H1 (cell line): ENCODE data around the gene SLC27A2. TPM values are rescaled to one million over a fixed set of nuclear protein-coding genes. Genes with fewer than 3 reads are reported as not detected.

ENCODE experiments used
- BCL11A ChIP-seq, 2 experiments: IDR thresholded peaks; one replicate each; pipeline ENCODE4 v1.6.1; 2011; ENCODE audit warnings: low read depth in 2 of 2, low read length in 2 of 2, mild to moderate bottlenecking in 2 of 2
- CHD1 ChIP-seq: IDR thresholded peaks from 2 replicates; pipeline ENCODE4 v1.6.1; 2012; ENCODE audit warnings: low read depth, low read length, improper control_type of control experiment
- JUND ChIP-seq: IDR thresholded peaks from 2 replicates; pipeline ENCODE4 v1.6.1; 2011; ENCODE audit warnings: mild to moderate bottlenecking, improper control_type of control experiment, low read length
- NANOG ChIP-seq: IDR thresholded peaks from 2 replicates; pipeline ENCODE4 v1.6.1; 2011; ENCODE audit warnings: low read length, low read depth, mild to moderate bottlenecking, inconsistent platforms; ENCODE audit not compliant: insufficient read depth, poor library complexity, severe bottlenecking
- TAF1 ChIP-seq: IDR thresholded peaks from 2 replicates; pipeline ENCODE4 v1.6.1; 2011; ENCODE audit warnings: mild to moderate bottlenecking, low read depth, low read length
- polyA plus RNA-seq, 7 experiments: library from polyadenylated mRNA; depleted of rRNA in 3 of 7; stranded (reverse) in 5 of 7; unstranded in 2 of 7; fragments of >200 nt in 5 of 7; fragments of 200-250 nt in 2 of 7; gene quantifications; 1 replicate in 5 of 7; 2 replicates in 1 of 7; 4 replicates in 1 of 7; pipeline versions ENCODE4 v1.2.1 to v1.2.3, GENCODE V29; 2011 to 2013; ENCODE audit warnings: missing spikeins in 2 of 7, mixed read lengths in 2 of 7
- total RNA-seq: library from RNA; stranded (reverse); fragmentation: NEBNext Ultra II Directional; extraction: Animal tissue kit (Norgen Biotek cat#: 25700); gene quantifications from 2 replicates; pipeline ENCODE4 v1.2.1, GENCODE V29; 2021
- TF ChIP-seq, protein P1 (sequence below): fragments of 300-600 bp; sonication (generic); IDR thresholded peaks from 2 replicates; pipeline ENCODE4 v1.7.1; 2012; ENCODE audit warnings: low read length, moderate library complexity, mild to moderate bottlenecking, inconsistent platforms; ENCODE audit not compliant: insufficient replicate concordance

The SLC27A2 gene
- total and polyA plus RNA-seq, 2 of the 8 experiments (the other 6 are each of a cell fraction or from before 2014, with no cell fraction given): 5.6 to 5.8 TPM

DNA sequence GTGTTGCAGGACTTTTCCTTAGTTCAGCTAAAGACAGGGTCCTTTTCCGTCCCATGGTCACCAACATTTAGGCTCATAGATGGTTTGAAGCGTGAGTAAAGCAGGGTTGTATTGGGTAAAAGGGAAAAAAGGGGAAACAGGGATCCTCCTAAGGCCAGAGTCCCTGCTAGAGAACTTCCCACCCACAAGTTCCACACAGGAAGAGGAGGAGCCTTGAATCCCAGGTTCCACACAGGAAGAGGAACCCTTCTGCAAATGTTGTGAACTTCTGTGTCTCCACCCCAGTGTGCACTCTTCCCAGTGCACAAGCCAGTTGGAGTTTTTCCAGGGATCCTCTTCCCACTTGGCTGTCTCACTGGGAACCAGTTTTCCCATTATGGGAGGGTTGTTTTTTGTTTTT is 35.4 kb upstream of the SLC27A2 start (continued):
- TF ChIP-seq, protein P1, sequence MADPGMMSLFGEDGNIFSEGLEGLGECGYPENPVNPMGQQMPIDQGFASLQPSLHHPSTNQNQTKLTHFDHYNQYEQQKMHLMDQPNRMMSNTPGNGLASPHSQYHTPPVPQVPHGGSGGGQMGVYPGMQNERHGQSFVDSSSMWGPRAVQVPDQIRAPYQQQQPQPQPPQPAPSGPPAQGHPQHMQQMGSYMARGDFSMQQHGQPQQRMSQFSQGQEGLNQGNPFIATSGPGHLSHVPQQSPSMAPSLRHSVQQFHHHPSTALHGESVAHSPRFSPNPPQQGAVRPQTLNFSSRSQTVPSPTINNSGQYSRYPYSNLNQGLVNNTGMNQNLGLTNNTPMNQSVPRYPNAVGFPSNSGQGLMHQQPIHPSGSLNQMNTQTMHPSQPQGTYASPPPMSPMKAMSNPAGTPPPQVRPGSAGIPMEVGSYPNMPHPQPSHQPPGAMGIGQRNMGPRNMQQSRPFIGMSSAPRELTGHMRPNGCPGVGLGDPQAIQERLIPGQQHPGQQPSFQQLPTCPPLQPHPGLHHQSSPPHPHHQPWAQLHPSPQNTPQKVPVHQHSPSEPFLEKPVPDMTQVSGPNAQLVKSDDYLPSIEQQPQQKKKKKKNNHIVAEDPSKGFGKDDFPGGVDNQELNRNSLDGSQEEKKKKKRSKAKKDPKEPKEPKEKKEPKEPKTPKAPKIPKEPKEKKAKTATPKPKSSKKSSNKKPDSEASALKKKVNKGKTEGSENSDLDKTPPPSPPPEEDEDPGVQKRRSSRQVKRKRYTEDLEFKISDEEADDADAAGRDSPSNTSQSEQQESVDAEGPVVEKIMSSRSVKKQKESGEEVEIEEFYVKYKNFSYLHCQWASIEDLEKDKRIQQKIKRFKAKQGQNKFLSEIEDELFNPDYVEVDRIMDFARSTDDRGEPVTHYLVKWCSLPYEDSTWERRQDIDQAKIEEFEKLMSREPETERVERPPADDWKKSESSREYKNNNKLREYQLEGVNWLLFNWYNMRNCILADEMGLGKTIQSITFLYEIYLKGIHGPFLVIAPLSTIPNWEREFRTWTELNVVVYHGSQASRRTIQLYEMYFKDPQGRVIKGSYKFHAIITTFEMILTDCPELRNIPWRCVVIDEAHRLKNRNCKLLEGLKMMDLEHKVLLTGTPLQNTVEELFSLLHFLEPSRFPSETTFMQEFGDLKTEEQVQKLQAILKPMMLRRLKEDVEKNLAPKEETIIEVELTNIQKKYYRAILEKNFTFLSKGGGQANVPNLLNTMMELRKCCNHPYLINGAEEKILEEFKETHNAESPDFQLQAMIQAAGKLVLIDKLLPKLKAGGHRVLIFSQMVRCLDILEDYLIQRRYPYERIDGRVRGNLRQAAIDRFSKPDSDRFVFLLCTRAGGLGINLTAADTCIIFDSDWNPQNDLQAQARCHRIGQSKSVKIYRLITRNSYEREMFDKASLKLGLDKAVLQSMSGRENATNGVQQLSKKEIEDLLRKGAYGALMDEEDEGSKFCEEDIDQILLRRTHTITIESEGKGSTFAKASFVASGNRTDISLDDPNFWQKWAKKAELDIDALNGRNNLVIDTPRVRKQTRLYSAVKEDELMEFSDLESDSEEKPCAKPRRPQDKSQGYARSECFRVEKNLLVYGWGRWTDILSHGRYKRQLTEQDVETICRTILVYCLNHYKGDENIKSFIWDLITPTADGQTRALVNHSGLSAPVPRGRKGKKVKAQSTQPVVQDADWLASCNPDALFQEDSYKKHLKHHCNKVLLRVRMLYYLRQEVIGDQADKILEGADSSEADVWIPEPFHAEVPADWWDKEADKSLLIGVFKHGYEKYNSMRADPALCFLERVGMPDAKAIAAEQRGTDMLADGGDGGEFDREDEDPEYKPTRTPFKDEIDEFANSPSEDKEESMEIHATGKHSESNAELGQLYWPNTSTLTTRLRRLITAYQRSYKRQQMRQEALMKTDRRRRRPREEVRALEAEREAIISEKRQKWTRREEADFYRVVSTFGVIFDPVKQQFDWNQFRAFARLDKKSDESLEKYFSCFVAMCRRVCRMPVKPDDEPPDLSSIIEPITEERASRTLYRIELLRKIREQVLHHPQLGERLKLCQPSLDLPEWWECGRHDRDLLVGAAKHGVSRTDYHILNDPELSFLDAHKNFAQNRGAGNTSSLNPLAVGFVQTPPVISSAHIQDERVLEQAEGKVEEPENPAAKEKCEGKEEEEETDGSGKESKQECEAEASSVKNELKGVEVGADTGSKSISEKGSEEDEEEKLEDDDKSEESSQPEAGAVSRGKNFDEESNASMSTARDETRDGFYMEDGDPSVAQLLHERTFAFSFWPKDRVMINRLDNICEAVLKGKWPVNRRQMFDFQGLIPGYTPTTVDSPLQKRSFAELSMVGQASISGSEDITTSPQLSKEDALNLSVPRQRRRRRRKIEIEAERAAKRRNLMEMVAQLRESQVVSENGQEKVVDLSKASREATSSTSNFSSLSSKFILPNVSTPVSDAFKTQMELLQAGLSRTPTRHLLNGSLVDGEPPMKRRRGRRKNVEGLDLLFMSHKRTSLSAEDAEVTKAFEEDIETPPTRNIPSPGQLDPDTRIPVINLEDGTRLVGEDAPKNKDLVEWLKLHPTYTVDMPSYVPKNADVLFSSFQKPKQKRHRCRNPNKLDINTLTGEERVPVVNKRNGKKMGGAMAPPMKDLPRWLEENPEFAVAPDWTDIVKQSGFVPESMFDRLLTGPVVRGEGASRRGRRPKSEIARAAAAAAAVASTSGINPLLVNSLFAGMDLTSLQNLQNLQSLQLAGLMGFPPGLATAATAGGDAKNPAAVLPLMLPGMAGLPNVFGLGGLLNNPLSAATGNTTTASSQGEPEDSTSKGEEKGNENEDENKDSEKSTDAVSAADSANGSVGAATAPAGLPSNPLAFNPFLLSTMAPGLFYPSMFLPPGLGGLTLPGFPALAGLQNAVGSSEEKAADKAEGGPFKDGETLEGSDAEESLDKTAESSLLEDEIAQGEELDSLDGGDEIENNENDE: no peak
- TF ChIP-seq BCL11A (IDR thresholded peaks at IDR 0.05; ENCODE audit: low read depth in 2 of 2, low read length in 2 of 2) (no peak), CHD1 (no peak), TAF1 (no peak), JUND (no peak), NANOG (no peak)
- TF ChIP-seq, all 59 proteins: peak for 0
